OCI-LY3 (cell line): ENCODE measurements around the gene SV2B.

Source experiments
- H2AFZ ChIP-seq: fragments of 200-600, 300-600 bp; shearing (Covaris generic); 2 replicates; pipeline ENCODE4 v1.6.0; 2014; ENCODE audit warnings: antibody characterized with exemption, low read depth, low read length
- H3K27ac ChIP-seq: fragments of 200-600, 300-600 bp; sonication (generic); 2 replicates; pipeline ENCODE4 v1.5.1; 2014; ENCODE audit warnings: mild to moderate bottlenecking, low read length, moderate library complexity, mixed read lengths
- H3K27me3 ChIP-seq: fragments of 200-600, 300-600 bp; sonication (generic); 2 replicates; pipeline ENCODE4 v1.6.1; 2014; ENCODE audit warnings: low read depth, low read length, mixed read lengths
- H3K36me3 ChIP-seq: fragments of 200-600, 300-600 bp; sonication (generic); replicated peaks from 2 replicates; pipeline ENCODE3; 2014; ENCODE audit warnings: low read depth, low read length, mixed read lengths
- H3K4me1 ChIP-seq: fragments of 300-600, 200-600 bp; sonication (generic); 2 replicates; pipeline ENCODE4 v1.6.1; 2014; ENCODE audit warnings: low read length, mixed read lengths
- H3K4me2 ChIP-seq: fragments of 200-600, 300-600 bp; sonication (generic); 2 replicates; pipeline ENCODE4 v1.6.1; 2014; ENCODE audit warnings: low read length, mixed read lengths
- H3K4me3 ChIP-seq: fragments of 300-600, 200-600 bp; sonication (generic); 2 replicates; pipeline ENCODE4 v1.5.1; 2014; ENCODE audit warnings: antibody characterized with exemption, mild to moderate bottlenecking, low read length, moderate library complexity
- H3K79me2 ChIP-seq: fragments of 300-600, 200-600 bp; shearing (Covaris generic); 2 replicates; pipeline ENCODE4 v1.6.1; 2014; ENCODE audit warnings: mild to moderate bottlenecking, low read length, mixed read lengths
- H3K9ac ChIP-seq: fragments of 300-600, 200-600 bp; shearing (Covaris generic); 2 replicates; pipeline ENCODE4 v1.6.0; 2014; ENCODE audit warnings: mild to moderate bottlenecking, low read length, moderate library complexity
- H3K9me3 ChIP-seq: fragments of 200-600, 300-600 bp; shearing (Covaris generic); 2 replicates; pipeline ENCODE4 v1.6.1; 2014; ENCODE audit warnings: low read length, mixed read lengths; ENCODE audit not compliant: insufficient read depth
- H4K20me1 ChIP-seq: fragments of 200-600, 300-600 bp; sonication (generic); 2 replicates; pipeline ENCODE4 v1.6.1; 2016; ENCODE audit warnings: low read length, mixed read lengths; ENCODE audit not compliant: insufficient read depth
- EZH2phosphoT487 ChIP-seq: fragments of 200-600 bp; shearing (Covaris generic); IDR thresholded peaks from 2 replicates; pipeline ENCODE4 v1.6.1; 2018; ENCODE audit warnings: antibody characterized with exemption, mixed run types, low read depth
- TF ChIP-seq, protein P1 (sequence below): fragments of 200-600, 300-600 bp; sonication (generic); IDR thresholded peaks from 2 replicates; pipeline ENCODE4 v1.5.1; 2014; ENCODE audit warnings: antibody characterized with exemption, low read length, low read depth

The SV2B gene

GRCh38 chr15:91278951-91279350, 178.9 kb downstream of the SV2B start:
- H3K4me3 ChIP-seq: no peak overlapping the region
- no peaks in the 10 kb centered on the region for H3K79me2 ChIP-seq
- TF ChIP-seq, protein P1, sequence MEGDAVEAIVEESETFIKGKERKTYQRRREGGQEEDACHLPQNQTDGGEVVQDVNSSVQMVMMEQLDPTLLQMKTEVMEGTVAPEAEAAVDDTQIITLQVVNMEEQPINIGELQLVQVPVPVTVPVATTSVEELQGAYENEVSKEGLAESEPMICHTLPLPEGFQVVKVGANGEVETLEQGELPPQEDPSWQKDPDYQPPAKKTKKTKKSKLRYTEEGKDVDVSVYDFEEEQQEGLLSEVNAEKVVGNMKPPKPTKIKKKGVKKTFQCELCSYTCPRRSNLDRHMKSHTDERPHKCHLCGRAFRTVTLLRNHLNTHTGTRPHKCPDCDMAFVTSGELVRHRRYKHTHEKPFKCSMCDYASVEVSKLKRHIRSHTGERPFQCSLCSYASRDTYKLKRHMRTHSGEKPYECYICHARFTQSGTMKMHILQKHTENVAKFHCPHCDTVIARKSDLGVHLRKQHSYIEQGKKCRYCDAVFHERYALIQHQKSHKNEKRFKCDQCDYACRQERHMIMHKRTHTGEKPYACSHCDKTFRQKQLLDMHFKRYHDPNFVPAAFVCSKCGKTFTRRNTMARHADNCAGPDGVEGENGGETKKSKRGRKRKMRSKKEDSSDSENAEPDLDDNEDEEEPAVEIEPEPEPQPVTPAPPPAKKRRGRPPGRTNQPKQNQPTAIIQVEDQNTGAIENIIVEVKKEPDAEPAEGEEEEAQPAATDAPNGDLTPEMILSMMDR: no peak
- no peak for TF ChIP-seq EZH2phosphoT487
- no peaks in the 10 kb centered on the region for H3K4me1 ChIP-seq
- H4K20me1 ChIP-seq: no peaks in the 10 kb centered on the region
- no peak overlapping the region for H3K4me2 ChIP-seq
- no peak overlapping the region for H2AFZ ChIP-seq
- H3K36me3 ChIP-seq: no peaks in the 10 kb centered on the region
- H3K9ac ChIP-seq: no peak overlapping the region
- H3K27me3 ChIP-seq: peaks cover 29% of the 10 kb centered on the region
- no peak overlapping the region for H3K27ac ChIP-seq
- H3K9me3 ChIP-seq: peaks cover 5% of the 10 kb centered on the region; the same call in 1 of the 2 replicates

- Histone ChIP-seq H3K4me1 (no peaks in the 10 kb centered on the region), H3K79me2 (no peaks in the 10 kb centered on the region)
- no peak for TF ChIP-seq EZH2phosphoT487
- TF ChIP-seq, protein P1: no peak
Measured at GRCh38 chr15:91279486-91279885, 179.4 kb downstream of the SV2B start.

GRCh38 chr15:91281947-91282346, 181.9 kb downstream of the SV2B start:
- H3K4me2 ChIP-seq: no peak overlapping the region
- peaks cover 26% of the 10 kb centered on the region for H3K27me3 ChIP-seq
- no peak overlapping the region for H3K4me3 ChIP-seq
- no peaks in the 10 kb centered on the region for H3K36me3 ChIP-seq
- no peak overlapping the region for H3K27ac ChIP-seq
- no peaks in the 10 kb centered on the region for H3K9me3 ChIP-seq
- no peaks in the 10 kb centered on the region for H3K79me2 ChIP-seq
- no peak overlapping the region for H3K9ac ChIP-seq
- H3K4me1 ChIP-seq: no peaks in the 10 kb centered on the region
- H2AFZ ChIP-seq: no peak overlapping the region
- H4K20me1 ChIP-seq: no peaks in the 10 kb centered on the region
- no peak for TF ChIP-seq EZH2phosphoT487
- TF ChIP-seq, protein P1: no peak

More at GRCh38 chr15:91279486-91279885, 179.4 kb downstream of the SV2B start:
- Histone ChIP-seq H3K36me3 (no peaks in the 10 kb centered on the region), H3K9ac (no peak overlapping the region), H2AFZ (no peak overlapping the region), H4K20me1 (no peaks in the 10 kb centered on the region), H3K4me2 (no peak overlapping the region), H3K9me3 (peaks cover 5% of the 10 kb centered on the region; the same call in 1 of the 2 replicates), H3K4me3 (no peak overlapping the region), H3K27ac (no peak overlapping the region), H3K27me3 (peaks cover 29% of the 10 kb centered on the region)

DNA sequence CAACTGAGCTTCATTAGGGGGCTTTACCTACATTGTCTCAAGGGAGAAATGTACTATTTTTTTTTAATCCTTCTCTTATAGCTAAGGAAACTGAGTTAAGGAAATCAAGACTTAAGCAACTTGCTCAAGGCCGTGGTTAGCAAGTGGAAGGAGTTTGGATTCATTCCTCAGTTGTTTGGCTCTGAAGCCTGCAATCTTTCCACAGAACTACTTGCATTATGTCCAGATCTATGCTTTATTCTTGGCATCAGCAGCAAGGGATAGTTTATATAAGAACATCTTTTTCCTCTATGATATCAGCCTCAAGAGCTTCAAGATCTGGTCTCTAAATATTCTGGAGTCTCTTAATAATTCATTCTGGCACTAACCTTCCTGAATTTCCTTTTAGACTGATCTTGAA, 182.4 kb downstream of the SV2B start:
- Histone ChIP-seq H3K27ac (no peak overlapping the region), H3K27me3 (peaks cover 29% of the 10 kb centered on the region), H2AFZ (no peak overlapping the region), H3K36me3 (no peaks in the 10 kb centered on the region), H3K4me1 (no peaks in the 10 kb centered on the region), H3K4me2 (no peak overlapping the region), H4K20me1 (no peaks in the 10 kb centered on the region), H3K4me3 (no peak overlapping the region), H3K79me2 (no peaks in the 10 kb centered on the region), H3K9ac (no peak overlapping the region), H3K9me3 (no peaks in the 10 kb centered on the region)
- TF ChIP-seq, protein P1: no peak
- no peak for TF ChIP-seq EZH2phosphoT487
